HCT116 (cell line): ENCODE data around the gene NEDD4. TPM values are rescaled to one million over a fixed set of nuclear protein-coding genes. Genes with fewer than 3 reads are reported as not detected.

ENCODE experiments used
- ATAC-seq: fragments of 200-7000 bp; cut with Tn5 transposase; 2 replicates; pipeline ENCODE4 v1.9.1; 2020; ENCODE audit warnings: mild to moderate bottlenecking, moderate library complexity
- BruUV-seq: library from RNA; stranded (reverse); fragments of 400-500 nt; replicated peaks from 2 replicates; lab custom pipeline; 2021; lab: Mats Ljungman, UMichigan
- CTCF ChIA-PET: fragments of 300-600 bp; sonication (Branson Sonifier 250); formaldehyde crosslinking; loops from one replicate; lab custom pipeline; 2021; ENCODE audit warnings: antibody characterized with exemption; lab: Charles Lee
- POLR2A ChIA-PET: fragments of 300-600, 350-600 bp; sonication (Branson Sonifier 250); formaldehyde crosslinking; loops from one replicate; lab custom pipeline; 2021; ENCODE audit warnings: antibody characterized with exemption; lab: Charles Lee
- RAD21 ChIA-PET, 2 experiments: fragments of 300-600 bp; sonication (Branson Sonifier 250); formaldehyde crosslinking; loops; one replicate each; lab custom pipeline; 2023; ENCODE audit warnings: low total read pairs in 2 of 2; ENCODE audit not compliant: uncharacterized antibody in 2 of 2, unreplicated experiment in 2 of 2, low non-redundant PET in 1 of 2; lab: Charles Lee
- DNase-seq: peaks from one replicate; pipeline ENCODE4 v3.0.0-alpha.2; 2010; ENCODE audit warnings: low read depth, low spot score
- H2AFZ ChIP-seq: fragments of 200-600 bp; shearing (Covaris generic), sonication (generic); 2 replicates; pipeline ENCODE4 v1.6.1; 2017; ENCODE audit warnings: low read depth, mixed run types, mixed read lengths, antibody characterized with exemption, low read length; ENCODE audit not compliant: poor library complexity, severe bottlenecking
- H3K27ac ChIP-seq: 2 replicates; pipeline ENCODE4 v1.5.1; 2012; ENCODE audit warnings: low read depth, low read length
- H3K27me3 ChIP-seq: fragments of 200-600 bp; sonication (generic); 2 replicates; pipeline ENCODE4 v1.6.1; 2016; ENCODE audit warnings: mixed run types, low read length, mixed read lengths; ENCODE audit not compliant: insufficient read depth
- H3K36me3 ChIP-seq, 2 experiments: fragments of 200-500 bp in 1 of 2; fragments of 200-600 bp in 1 of 2; sonication (Bioruptor generic) in 1 of 2; sonication (generic) in 1 of 2; 2 replicates each; pipeline versions ENCODE4 v1.5.1 to v1.6.1; 2014 to 2016; ENCODE audit warnings: low read length in 2 of 2, inconsistent platforms in 1 of 2, mixed read lengths in 1 of 2, mixed run types in 1 of 2; ENCODE audit not compliant: insufficient read depth in 2 of 2, control insufficient read depth in 1 of 2
- H3K4me1 ChIP-seq, 2 experiments: fragments of 200-600 bp in 1 of 2; sonication (generic) in 1 of 2; 2 replicates each; pipeline versions ENCODE4 v1.5.1 to v1.6.1; 2012 to 2017; ENCODE audit warnings: low read length in 2 of 2, inconsistent platforms in 1 of 2, mild to moderate bottlenecking in 1 of 2, mixed read lengths in 1 of 2, mixed run types in 1 of 2, moderate library complexity in 1 of 2; ENCODE audit not compliant: insufficient read depth in 2 of 2, control insufficient read depth in 1 of 2
- H3K4me2 ChIP-seq: fragments of 200-600 bp; sonication (generic); 2 replicates; pipeline ENCODE4 v1.6.1; 2017; ENCODE audit warnings: mixed run types, low read length, mixed read lengths
- H3K4me3 ChIP-seq, 2 experiments: fragments of 200-600 bp in 1 of 2; sonication (generic) in 1 of 2; replicated peaks in 1 of 2; 2 replicates each; pipeline ENCODE4 v1.5.1; 2011 to 2016; ENCODE audit warnings: low read length in 2 of 2, control low read depth in 1 of 2, low read depth in 1 of 2, mild to moderate bottlenecking in 1 of 2, mixed read lengths in 1 of 2, mixed run types in 1 of 2
- H3K79me2 ChIP-seq: fragments of 200-600 bp; sonication (generic); 2 replicates; pipeline ENCODE4 v1.6.1; 2017; ENCODE audit warnings: mild to moderate bottlenecking, mixed run types, low read length, moderate library complexity, mixed read lengths; ENCODE audit not compliant: insufficient read depth
- H3K9ac ChIP-seq: fragments of 200-600 bp; sonication (generic); 2 replicates; pipeline ENCODE4 v1.6.1; 2016; ENCODE audit warnings: low read length, mixed read lengths
- H3K9me2 ChIP-seq: fragments of 200-600 bp; sonication (generic), shearing (Covaris generic); 2 replicates; pipeline ENCODE4 v1.6.1; 2017; ENCODE audit warnings: mixed run types, mild to moderate bottlenecking, moderate library complexity; ENCODE audit not compliant: insufficient read depth
- H3K9me3 ChIP-seq, 2 experiments: fragments of 200-500 bp in 1 of 2; fragments of 200-600 bp in 1 of 2; sonication (Bioruptor generic) in 1 of 2; sonication (generic) in 1 of 2; 2 replicates each; pipeline ENCODE4 v1.6.1; 2014 to 2017; ENCODE audit warnings: low read length in 2 of 2, mixed read lengths in 2 of 2, inconsistent platforms in 1 of 2, low read depth in 1 of 2, mild to moderate bottlenecking in 1 of 2, mixed run types in 1 of 2, moderate library complexity in 1 of 2; ENCODE audit not compliant: control insufficient read depth in 1 of 2, insufficient read depth in 1 of 2
- H4K20me1 ChIP-seq: fragments of 200-600 bp; sonication (generic), shearing (Covaris generic); 2 replicates; pipeline ENCODE4 v1.6.1; 2017; ENCODE audit warnings: mixed run types, mild to moderate bottlenecking, moderate library complexity; ENCODE audit not compliant: insufficient read depth
- CEBPB ChIP-seq: IDR thresholded peaks from 2 replicates; pipeline ENCODE4 v1.6.1; 2012; ENCODE audit warnings: low read depth
- FOSL1 ChIP-seq: IDR thresholded peaks from 2 replicates; pipeline ENCODE4 v1.6.1; 2012; ENCODE audit warnings: low read depth
- JUND ChIP-seq: IDR thresholded peaks from 2 replicates; pipeline ENCODE4 v1.6.1; 2012
- POLR2AphosphoS5 ChIP-seq: IDR thresholded peaks from 2 replicates; pipeline ENCODE4 v1.6.1; 2011; ENCODE audit warnings: mild to moderate bottlenecking, low read depth, low read length, moderate library complexity
- SIN3A ChIP-seq: IDR thresholded peaks from 2 replicates; pipeline ENCODE4 v1.6.1; 2012; ENCODE audit warnings: low read depth
- YY1 ChIP-seq: IDR thresholded peaks from 2 replicates; pipeline ENCODE4 v1.6.1; 2011; ENCODE audit warnings: low read length, low read depth, moderate library complexity, mild to moderate bottlenecking; ENCODE audit not compliant: insufficient replicate concordance; ENCODE audit errors: extremely low read depth
- ZNF274 ChIP-seq: fragments of 200-500 bp; sonication (Bioruptor generic); IDR thresholded peaks from 2 replicates; pipeline ENCODE4 v1.6.1; 2014; ENCODE audit warnings: mild to moderate bottlenecking, low read depth, low read length, inconsistent platforms
- intact Hi-C: fragments of 100-400 bp; cut with micrococcal nuclease; formaldehyde crosslinking; loops from 2 replicates; pipeline ENCODE4 v1.10.0; 2022
- total RNA-seq: library from RNA; stranded (reverse); gene quantifications from one replicate; pipeline ENCODE4 v1.2.1, GENCODE V29; 2021; ENCODE audit not compliant: unreplicated experiment
- TF ChIP-seq, protein P1 (sequence below): IDR thresholded peaks from 2 replicates; pipeline ENCODE4 v1.6.1; 2011; ENCODE audit warnings: mild to moderate bottlenecking, low read length, moderate library complexity; ENCODE audit not compliant: insufficient replicate concordance; ENCODE audit errors: extremely low read depth
- TF ChIP-seq, protein P2 (sequence below): IDR thresholded peaks from 2 replicates; pipeline ENCODE4 v1.6.1; 2012
- TF ChIP-seq, protein P3 (sequence below): IDR thresholded peaks from 2 replicates; pipeline ENCODE4 v1.6.1; 2012

NEDD4 gene
- total RNA-seq, 1 experiment from 2014 or later = 13.7 TPM

GRCh38 chr15:55960946-55961345, 32.5 kb downstream of the NEDD4 start (continued):
- TF ChIP-seq, protein P1, sequence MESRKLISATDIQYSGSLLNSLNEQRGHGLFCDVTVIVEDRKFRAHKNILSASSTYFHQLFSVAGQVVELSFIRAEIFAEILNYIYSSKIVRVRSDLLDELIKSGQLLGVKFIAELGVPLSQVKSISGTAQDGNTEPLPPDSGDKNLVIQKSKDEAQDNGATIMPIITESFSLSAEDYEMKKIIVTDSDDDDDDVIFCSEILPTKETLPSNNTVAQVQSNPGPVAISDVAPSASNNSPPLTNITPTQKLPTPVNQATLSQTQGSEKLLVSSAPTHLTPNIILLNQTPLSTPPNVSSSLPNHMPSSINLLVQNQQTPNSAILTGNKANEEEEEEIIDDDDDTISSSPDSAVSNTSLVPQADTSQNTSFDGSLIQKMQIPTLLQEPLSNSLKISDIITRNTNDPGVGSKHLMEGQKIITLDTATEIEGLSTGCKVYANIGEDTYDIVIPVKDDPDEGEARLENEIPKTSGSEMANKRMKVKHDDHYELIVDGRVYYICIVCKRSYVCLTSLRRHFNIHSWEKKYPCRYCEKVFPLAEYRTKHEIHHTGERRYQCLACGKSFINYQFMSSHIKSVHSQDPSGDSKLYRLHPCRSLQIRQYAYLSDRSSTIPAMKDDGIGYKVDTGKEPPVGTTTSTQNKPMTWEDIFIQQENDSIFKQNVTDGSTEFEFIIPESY = no peak
- no peak for TF ChIP-seq POLR2AphosphoS5
- no peak for TF ChIP-seq YY1
- TF ChIP-seq FOSL1 = no peak
- TF ChIP-seq JUND = no peak
- TF ChIP-seq, protein P2, sequence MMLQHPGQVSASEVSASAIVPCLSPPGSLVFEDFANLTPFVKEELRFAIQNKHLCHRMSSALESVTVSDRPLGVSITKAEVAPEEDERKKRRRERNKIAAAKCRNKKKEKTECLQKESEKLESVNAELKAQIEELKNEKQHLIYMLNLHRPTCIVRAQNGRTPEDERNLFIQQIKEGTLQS = no peak

DNA sequence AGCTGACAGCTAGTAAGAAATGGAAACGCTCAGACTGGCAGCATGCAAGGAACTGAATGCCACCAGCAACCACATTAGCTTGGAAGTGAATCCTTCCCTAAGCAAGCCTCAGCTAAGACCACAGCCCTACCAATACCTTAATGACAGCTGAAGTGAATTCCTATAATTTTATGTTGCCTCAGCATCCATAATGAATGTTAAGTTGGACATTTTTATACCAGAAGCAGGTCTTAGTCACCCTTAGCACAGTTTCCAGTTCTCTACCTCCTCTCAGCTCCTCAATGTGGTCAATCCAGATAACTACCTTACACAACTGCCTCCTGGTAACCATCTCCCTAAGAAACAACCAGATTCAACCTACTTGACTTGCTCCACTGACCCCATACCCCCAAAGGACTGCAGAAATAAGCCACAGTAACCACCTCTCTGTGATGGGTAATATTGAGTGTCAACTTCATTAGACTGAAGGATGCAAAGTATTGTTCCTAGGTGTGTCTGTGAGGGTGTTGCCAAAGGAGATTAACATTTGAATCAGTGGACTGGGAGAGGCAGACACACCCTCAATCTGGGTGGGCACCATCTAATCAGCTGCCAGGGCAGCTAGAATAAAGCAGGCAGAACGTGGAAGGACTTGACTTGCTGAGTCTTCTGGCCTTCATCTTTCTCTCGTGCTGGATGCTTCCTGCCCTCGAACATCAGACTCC, 33.5 kb downstream of the NEDD4 start:
- ChIA-PET CTCF (no interaction called here), POLR2A (no interaction called here)

More for the DNA sequence above, 33.5 kb downstream of the NEDD4 start:
- no peaks in the 10 kb centered on the region for H3K9me3 ChIP-seq
- H3K79me2 ChIP-seq = no peaks in the 10 kb centered on the region
- no peak overlapping the region for H2AFZ ChIP-seq
- intact Hi-C loops = no loop called here
- no peaks in the 10 kb centered on the region for H4K20me1 ChIP-seq
- no peak overlapping the region for H3K9ac ChIP-seq
- DNase-seq (no peak), ATAC-seq (no peak)
- TF ChIP-seq ZNF274 (no peak), JUND (no peak), CEBPB (no peak), SIN3A (no peak)
- TF ChIP-seq, protein P2 = no peak
- TF ChIP-seq, protein P3, sequence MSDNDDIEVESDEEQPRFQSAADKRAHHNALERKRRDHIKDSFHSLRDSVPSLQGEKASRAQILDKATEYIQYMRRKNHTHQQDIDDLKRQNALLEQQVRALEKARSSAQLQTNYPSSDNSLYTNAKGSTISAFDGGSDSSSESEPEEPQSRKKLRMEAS = no peak
- H3K4me1 ChIP-seq = no peaks in the 10 kb centered on the region
- H3K4me2 ChIP-seq = no peak overlapping the region
- BruUV-seq = no TSS peak
- H3K27me3 ChIP-seq = no peaks in the 10 kb centered on the region
- RAD21 ChIA-PET = interaction anchor here in 1 of 2 experiments (0.6 kb wide), 1 partner anchor 771 kb away, joined by 8 read pairs; no protein-coding TSS in a partner anchor
- H3K36me3 ChIP-seq = no peaks in the 10 kb centered on the region
- no peak overlapping the region for H3K4me3 ChIP-seq
- no peak overlapping the region for H3K27ac ChIP-seq
- H3K9me2 ChIP-seq = no peaks in the 10 kb centered on the region
